ENCODE measurements around the gene METTL16. TPM values are rescaled to one million over a fixed set of nuclear protein-coding genes. Genes with fewer than 3 reads are reported as not detected.

Gene METTL16
- total and polyA plus RNA-seq, 7 donors = 11.2 to 33.0 (median 23.5) TPM

GRCh38 chr17:2373179-2373578 lies 138.5 kb downstream of the METTL16 start:
- ATAC-seq (no peak), DNase-seq (no peak)
- 94 to 97% (median 94%) methylated on average over 17 to 18 of the region's 18 CpGs for WGBS, 3 donors
- Histone ChIP-seq H3K27me3 (ENCODE audit: insufficient read depth in 3 of 3, low read length in 2 of 3) (no peaks in the 10 kb centered on the region), H3K4me3 (no peak overlapping the region), H3K9me3 (no peaks in the 10 kb centered on the region), H3K4me1 (no peaks in the 10 kb centered on the region), H3K36me3 (ENCODE audit: insufficient read depth in 1 of 2, low read depth in 1 of 2) (peaks cover 0 to 68% of the 10 kb centered on the region in 2 donors), H3K27ac (no peak overlapping the region)
- intact Hi-C loops (cut with DNase I) = no loop called here
- TF ChIP-seq, protein P1, sequence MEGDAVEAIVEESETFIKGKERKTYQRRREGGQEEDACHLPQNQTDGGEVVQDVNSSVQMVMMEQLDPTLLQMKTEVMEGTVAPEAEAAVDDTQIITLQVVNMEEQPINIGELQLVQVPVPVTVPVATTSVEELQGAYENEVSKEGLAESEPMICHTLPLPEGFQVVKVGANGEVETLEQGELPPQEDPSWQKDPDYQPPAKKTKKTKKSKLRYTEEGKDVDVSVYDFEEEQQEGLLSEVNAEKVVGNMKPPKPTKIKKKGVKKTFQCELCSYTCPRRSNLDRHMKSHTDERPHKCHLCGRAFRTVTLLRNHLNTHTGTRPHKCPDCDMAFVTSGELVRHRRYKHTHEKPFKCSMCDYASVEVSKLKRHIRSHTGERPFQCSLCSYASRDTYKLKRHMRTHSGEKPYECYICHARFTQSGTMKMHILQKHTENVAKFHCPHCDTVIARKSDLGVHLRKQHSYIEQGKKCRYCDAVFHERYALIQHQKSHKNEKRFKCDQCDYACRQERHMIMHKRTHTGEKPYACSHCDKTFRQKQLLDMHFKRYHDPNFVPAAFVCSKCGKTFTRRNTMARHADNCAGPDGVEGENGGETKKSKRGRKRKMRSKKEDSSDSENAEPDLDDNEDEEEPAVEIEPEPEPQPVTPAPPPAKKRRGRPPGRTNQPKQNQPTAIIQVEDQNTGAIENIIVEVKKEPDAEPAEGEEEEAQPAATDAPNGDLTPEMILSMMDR (IDR thresholded peaks at IDR 0.05) = no peak

DNA sequence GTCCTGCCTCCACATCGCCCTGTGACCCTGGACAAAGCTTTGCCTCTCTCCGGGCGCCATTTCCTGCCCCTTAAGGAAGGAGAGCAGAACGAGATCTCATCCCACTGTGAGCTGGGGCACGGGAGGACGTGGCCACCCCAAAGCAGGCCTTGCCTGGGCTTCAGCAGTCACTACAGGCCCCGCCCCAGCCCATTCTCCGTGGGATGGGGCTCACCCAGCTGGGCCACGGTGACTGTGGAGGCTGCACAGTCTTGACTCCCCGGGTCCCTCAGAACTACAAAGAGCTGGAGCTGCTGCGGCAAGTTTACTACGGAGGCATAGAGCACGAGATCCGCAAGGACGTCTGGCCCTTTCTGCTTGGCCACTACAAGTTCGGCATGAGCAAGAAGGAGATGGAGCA lies 139.0 kb downstream of the METTL16 start:
- ATAC-seq (no peak), DNase-seq (no peak)
- intact Hi-C loops (cut with DNase I) = no loop called here
- peaks cover 0 to 63% of the 10 kb centered on the region in 2 donors for H3K36me3 ChIP-seq (ENCODE audit: insufficient read depth in 1 of 2, low read depth in 1 of 2)
- no peak overlapping the region for H3K4me3 ChIP-seq
- H3K27me3 ChIP-seq (ENCODE audit: insufficient read depth in 3 of 3, low read length in 2 of 3) = no peaks in the 10 kb centered on the region
- TF ChIP-seq, protein P1 (IDR thresholded peaks at IDR 0.05) = no peak
- WGBS, 3 donors = 91 to 92% (median 92%) methylated on average over 14 to 16 of the region's 16 CpGs
- no peaks in the 10 kb centered on the region for H3K9me3 ChIP-seq
- no peak overlapping the region for H3K27ac ChIP-seq
- H3K4me1 ChIP-seq = no peaks in the 10 kb centered on the region

- 94 to 95% (median 95%) methylated on average over 25 to 26 of the region's 26 CpGs for WGBS, 3 donors
- no peak for DNase-seq
- Histone ChIP-seq H3K4me3 (no peak overlapping the region), H3K4me1 (no peaks in the 10 kb centered on the region), H3K9me3 (no peaks in the 10 kb centered on the region), H3K27me3 (ENCODE audit: insufficient read depth in 3 of 3, low read length in 2 of 3) (no peaks in the 10 kb centered on the region), H3K36me3 (ENCODE audit: insufficient read depth in 1 of 2, low read depth in 1 of 2) (peaks cover 0 to 63% of the 10 kb centered on the region in 2 donors), H3K27ac (no peak overlapping the region)
- no peak for ATAC-seq
- TF ChIP-seq, protein P1 (IDR thresholded peaks at IDR 0.05) = no peak
- intact Hi-C loops (cut with DNase I) = no loop called here
Observed at GRCh38 chr17:2372180-2372579, 139.5 kb downstream of the METTL16 start.

- TF ChIP-seq, protein P1 (IDR thresholded peaks at IDR 0.05) = no peak
- H3K27ac ChIP-seq = no peak overlapping the region
Observed at GRCh38 chr17:2371183-2372130, 140.2 kb downstream of the METTL16 start.

More at GRCh38 chr17:2371183-2372130, 140.2 kb downstream of the METTL16 start:
- no peaks in the 10 kb centered on the region for H3K27me3 ChIP-seq (ENCODE audit: insufficient read depth in 3 of 3, low read length in 2 of 3)
- no peak overlapping the region for H3K4me3 ChIP-seq
- 93 to 95% (median 94%) methylated on average over 30 of the region's 30 CpGs for WGBS, 3 donors
- intact Hi-C loops (cut with DNase I) = no loop called here
- ATAC-seq (no peak), DNase-seq (no peak)
- no peaks in the 10 kb centered on the region for H3K9me3 ChIP-seq
- no peaks in the 10 kb centered on the region for H3K4me1 ChIP-seq
- H3K36me3 ChIP-seq (ENCODE audit: insufficient read depth in 1 of 2, low read depth in 1 of 2) = peaks cover 0 to 63% of the 10 kb centered on the region in 2 donors

Measured in psoas muscle (tissue), 8 donors.